ENCODE data around the gene CTNND2.

Gene CTNND2

DNA sequence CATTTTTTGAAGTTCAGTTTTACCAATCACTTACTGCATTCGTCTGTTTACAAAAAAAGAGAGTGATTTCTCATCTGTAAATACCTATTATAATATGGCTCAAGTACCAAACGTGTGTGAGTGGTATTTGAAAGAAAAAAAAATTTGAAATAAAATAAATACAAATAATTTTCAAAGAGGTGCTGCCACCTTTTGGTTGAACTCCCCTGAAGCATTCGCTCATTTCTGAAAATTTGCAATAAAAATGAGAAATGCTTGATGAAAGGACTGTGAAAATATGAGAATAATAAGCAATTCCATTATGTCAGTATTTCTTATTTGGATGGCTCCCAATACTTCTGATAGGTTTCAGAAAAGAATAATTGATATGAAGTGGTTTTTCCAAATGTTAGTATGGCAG, 409.9 kb downstream of the CTNND2 start:
- Histone ChIP-seq H2AFZ (ENCODE audit: low read depth, low read length) (no peak overlapping the region), H3K4me1 (ENCODE audit: insufficient read depth, low read length) (no peaks in the 10 kb centered on the region), H3K4me3 (ENCODE audit: low read depth in 1 of 2, low read length in 2 of 2) (no peak overlapping the region), H3K4me2 (ENCODE audit: insufficient read depth, low read length) (no peak overlapping the region), H3K79me2 (ENCODE audit: insufficient read depth, low read length) (no peaks in the 10 kb centered on the region), H3K9ac (ENCODE audit: low read depth, low read length) (no peak overlapping the region), H4K20me1 (ENCODE audit: insufficient read depth, low read length) (no peaks in the 10 kb centered on the region), H3K36me3 (ENCODE audit: insufficient read depth, low read length) (no peaks in the 10 kb centered on the region), H3K27ac (ENCODE audit: low read length) (no peak overlapping the region), H3K27me3 (ENCODE audit: insufficient read depth, low read length, poor library complexity) (no peaks in the 10 kb centered on the region), H3K9me3 (ENCODE audit: insufficient read depth, low read length, severe bottlenecking) (no peaks in the 10 kb centered on the region)
- ATAC-seq (ENCODE audit: insufficient read depth, low read depth) (no peak), DNase-seq (no peak)
- TF ChIP-seq EZH2 (IDR thresholded peaks at IDR 0.05; ENCODE audit: borderline replicate concordance, low read depth, low read length, severe bottlenecking) = no peak
- TF ChIP-seq, protein P1, sequence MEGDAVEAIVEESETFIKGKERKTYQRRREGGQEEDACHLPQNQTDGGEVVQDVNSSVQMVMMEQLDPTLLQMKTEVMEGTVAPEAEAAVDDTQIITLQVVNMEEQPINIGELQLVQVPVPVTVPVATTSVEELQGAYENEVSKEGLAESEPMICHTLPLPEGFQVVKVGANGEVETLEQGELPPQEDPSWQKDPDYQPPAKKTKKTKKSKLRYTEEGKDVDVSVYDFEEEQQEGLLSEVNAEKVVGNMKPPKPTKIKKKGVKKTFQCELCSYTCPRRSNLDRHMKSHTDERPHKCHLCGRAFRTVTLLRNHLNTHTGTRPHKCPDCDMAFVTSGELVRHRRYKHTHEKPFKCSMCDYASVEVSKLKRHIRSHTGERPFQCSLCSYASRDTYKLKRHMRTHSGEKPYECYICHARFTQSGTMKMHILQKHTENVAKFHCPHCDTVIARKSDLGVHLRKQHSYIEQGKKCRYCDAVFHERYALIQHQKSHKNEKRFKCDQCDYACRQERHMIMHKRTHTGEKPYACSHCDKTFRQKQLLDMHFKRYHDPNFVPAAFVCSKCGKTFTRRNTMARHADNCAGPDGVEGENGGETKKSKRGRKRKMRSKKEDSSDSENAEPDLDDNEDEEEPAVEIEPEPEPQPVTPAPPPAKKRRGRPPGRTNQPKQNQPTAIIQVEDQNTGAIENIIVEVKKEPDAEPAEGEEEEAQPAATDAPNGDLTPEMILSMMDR (IDR thresholded peaks at IDR 0.05; ENCODE audit: borderline replicate concordance, extremely low read depth, low read length, poor library complexity, severe bottlenecking) = peak; percentile 30

DNA sequence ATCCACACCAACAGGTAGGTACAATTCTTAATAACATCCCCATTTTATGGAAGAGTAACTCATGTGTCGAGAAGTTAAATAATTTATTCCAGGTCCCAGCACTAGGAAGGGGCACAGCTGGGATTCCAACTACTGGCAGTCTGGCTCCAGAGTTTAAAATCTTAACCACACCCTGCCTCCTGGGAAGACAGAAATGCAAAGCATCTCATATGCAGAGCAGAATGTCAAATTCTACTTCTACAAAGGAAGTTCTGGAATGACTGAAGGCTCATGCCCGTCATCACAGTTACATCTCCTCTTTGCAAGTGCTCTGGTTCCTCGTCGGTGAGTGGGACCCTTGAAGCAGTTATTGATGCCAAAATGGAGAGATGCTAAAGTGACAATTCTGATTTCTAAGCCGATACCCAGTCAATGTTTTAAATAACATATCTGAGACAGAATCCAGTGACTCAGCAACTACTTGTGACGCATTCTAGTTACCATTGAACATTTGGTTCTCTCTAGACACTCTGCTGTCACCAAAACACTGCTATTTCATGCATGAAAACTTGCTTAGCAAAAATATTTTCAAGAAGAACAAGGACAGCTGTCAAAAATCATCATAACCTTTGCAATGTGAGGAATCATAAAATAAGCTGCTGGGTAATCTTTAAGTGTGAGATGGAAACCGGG, 412.7 kb downstream of the CTNND2 start:
- Histone ChIP-seq H3K4me3 (ENCODE audit: low read depth in 1 of 2, low read length in 2 of 2) (no peak overlapping the region), H4K20me1 (ENCODE audit: insufficient read depth, low read length) (no peaks in the 10 kb centered on the region), H3K27ac (ENCODE audit: low read length) (no peak overlapping the region), H3K27me3 (ENCODE audit: insufficient read depth, low read length, poor library complexity) (no peaks in the 10 kb centered on the region), H3K36me3 (ENCODE audit: insufficient read depth, low read length) (no peaks in the 10 kb centered on the region), H3K4me2 (ENCODE audit: insufficient read depth, low read length) (no peak overlapping the region), H2AFZ (ENCODE audit: low read depth, low read length) (no peak overlapping the region), H3K9ac (ENCODE audit: low read depth, low read length) (no peak overlapping the region), H3K4me1 (ENCODE audit: insufficient read depth, low read length) (no peaks in the 10 kb centered on the region), H3K79me2 (ENCODE audit: insufficient read depth, low read length) (no peaks in the 10 kb centered on the region), H3K9me3 (ENCODE audit: insufficient read depth, low read length, severe bottlenecking) (no peaks in the 10 kb centered on the region)
- no peak for ATAC-seq (ENCODE audit: insufficient read depth, low read depth)
- no peak for TF ChIP-seq EZH2 (IDR thresholded peaks at IDR 0.05; ENCODE audit: borderline replicate concordance, low read depth, low read length, severe bottlenecking)
- TF ChIP-seq, protein P1 (IDR thresholded peaks at IDR 0.05; ENCODE audit: borderline replicate concordance, extremely low read depth, low read length, poor library complexity, severe bottlenecking) = no peak
- DNase-seq = no peak

DNA sequence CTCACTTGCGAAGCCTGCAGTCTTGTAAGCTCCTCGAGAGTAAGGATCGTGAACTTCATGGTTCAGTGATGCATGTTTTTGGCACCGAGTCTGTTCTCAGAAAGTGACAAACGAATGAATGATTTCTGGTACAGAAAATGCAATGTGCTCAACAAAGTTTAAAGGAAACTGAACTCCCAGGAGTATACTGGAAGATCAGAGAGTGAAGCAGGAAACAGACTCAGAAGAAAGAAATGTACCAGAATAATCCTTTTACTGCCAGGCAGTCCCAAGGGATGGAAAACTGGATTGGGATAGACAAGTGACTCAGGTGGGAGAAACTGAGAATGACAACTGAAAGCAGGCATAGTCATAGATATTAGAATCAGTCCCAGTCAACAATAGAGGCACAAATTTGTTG, 420.6 kb downstream of the CTNND2 start:
- Histone ChIP-seq H3K4me2 (ENCODE audit: insufficient read depth, low read length) (no peak overlapping the region), H3K36me3 (ENCODE audit: insufficient read depth, low read length) (no peaks in the 10 kb centered on the region), H3K27me3 (ENCODE audit: insufficient read depth, low read length, poor library complexity) (no peaks in the 10 kb centered on the region), H3K27ac (ENCODE audit: low read length) (no peak overlapping the region), H3K4me3 (ENCODE audit: low read depth in 1 of 2, low read length in 2 of 2) (no peak overlapping the region), H3K9me3 (ENCODE audit: insufficient read depth, low read length, severe bottlenecking) (no peaks in the 10 kb centered on the region), H4K20me1 (ENCODE audit: insufficient read depth, low read length) (no peaks in the 10 kb centered on the region), H3K4me1 (ENCODE audit: insufficient read depth, low read length) (no peaks in the 10 kb centered on the region), H3K9ac (ENCODE audit: low read depth, low read length) (no peak overlapping the region), H3K79me2 (ENCODE audit: insufficient read depth, low read length) (no peaks in the 10 kb centered on the region), H2AFZ (ENCODE audit: low read depth, low read length) (no peak overlapping the region)
- DNase-seq (no peak), ATAC-seq (ENCODE audit: insufficient read depth, low read depth) (no peak)
- TF ChIP-seq EZH2 (IDR thresholded peaks at IDR 0.05; ENCODE audit: borderline replicate concordance, low read depth, low read length, severe bottlenecking) = no peak
- TF ChIP-seq, protein P1 (IDR thresholded peaks at IDR 0.05; ENCODE audit: borderline replicate concordance, extremely low read depth, low read length, poor library complexity, severe bottlenecking) = no peak

Measured in DND-41 (cell line).